B cell (primary cell): ENCODE measurements around the gene ARHGEF4.

Experiments used
- EZH2 ChIP-seq: IDR thresholded peaks from 2 replicates; pipeline ENCODE4 v1.6.1; 2012; ENCODE audit warnings: borderline replicate concordance, low read depth, mild to moderate bottlenecking, moderate library complexity, low read length; ENCODE audit not compliant: insufficient read depth, poor library complexity, severe bottlenecking
- TF ChIP-seq, protein P1 (sequence below): fragments of 200-600 bp; IDR thresholded peaks from one replicate; pipeline ENCODE4 v1.8.0; 2022; ENCODE audit warnings: antibody characterized with exemption, mild to moderate bottlenecking

DNA sequence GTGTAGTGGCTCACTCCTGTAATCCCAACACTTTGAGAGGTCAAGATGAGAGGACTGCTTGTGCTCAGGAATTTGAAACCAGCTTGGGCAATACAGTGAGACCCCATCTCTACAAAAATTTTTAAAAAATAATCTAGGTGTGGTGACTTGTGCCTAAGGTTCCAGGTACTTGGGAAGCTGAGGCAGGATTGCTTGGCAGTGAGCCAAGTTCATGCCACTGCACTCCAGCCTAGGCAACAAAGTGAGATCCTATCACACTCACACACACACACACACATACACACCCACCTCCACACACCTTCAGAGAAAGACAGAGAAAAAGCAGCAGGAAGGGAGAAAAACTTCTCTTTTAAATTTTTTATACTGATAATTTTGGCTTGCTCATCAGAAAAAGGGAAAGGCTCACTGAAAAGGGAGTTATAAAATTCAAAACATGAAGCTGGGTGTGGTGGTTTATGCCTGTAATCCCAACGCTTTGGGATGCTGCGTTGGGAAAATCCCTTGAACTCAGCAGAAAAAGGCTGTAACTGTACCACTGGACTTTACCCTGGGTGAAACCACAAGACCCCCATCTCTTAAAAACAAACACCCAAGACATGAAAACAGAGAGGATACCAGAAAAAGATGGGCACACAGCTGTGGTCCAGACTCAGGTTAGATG, 230.9 kb downstream of the ARHGEF4 start:
- TF ChIP-seq, protein P1, sequence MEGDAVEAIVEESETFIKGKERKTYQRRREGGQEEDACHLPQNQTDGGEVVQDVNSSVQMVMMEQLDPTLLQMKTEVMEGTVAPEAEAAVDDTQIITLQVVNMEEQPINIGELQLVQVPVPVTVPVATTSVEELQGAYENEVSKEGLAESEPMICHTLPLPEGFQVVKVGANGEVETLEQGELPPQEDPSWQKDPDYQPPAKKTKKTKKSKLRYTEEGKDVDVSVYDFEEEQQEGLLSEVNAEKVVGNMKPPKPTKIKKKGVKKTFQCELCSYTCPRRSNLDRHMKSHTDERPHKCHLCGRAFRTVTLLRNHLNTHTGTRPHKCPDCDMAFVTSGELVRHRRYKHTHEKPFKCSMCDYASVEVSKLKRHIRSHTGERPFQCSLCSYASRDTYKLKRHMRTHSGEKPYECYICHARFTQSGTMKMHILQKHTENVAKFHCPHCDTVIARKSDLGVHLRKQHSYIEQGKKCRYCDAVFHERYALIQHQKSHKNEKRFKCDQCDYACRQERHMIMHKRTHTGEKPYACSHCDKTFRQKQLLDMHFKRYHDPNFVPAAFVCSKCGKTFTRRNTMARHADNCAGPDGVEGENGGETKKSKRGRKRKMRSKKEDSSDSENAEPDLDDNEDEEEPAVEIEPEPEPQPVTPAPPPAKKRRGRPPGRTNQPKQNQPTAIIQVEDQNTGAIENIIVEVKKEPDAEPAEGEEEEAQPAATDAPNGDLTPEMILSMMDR = no peak
- TF ChIP-seq EZH2 = no peak
